Dendritic cell treated with granulocyte-macrophage colony-stimulating factor and Interleukin-4, amounts not matched to agents 40 ng/mL and 50 ng/mL, for 4 days (primary cell): Measurements from ENCODE around the gene ZNF554.

ENCODE experiments used
- H3K27ac Mint-ChIP-seq: one replicate; pipeline ENCODE4 v1.8.0; 2022; ENCODE audit warnings: mild to moderate bottlenecking, mixed read lengths
- H3K27me3 Mint-ChIP-seq: one replicate; pipeline ENCODE4 v1.8.0; 2022; ENCODE audit warnings: mild to moderate bottlenecking, mixed read lengths
- H3K36me3 Mint-ChIP-seq: one replicate; pipeline ENCODE4 v1.8.0; 2022; ENCODE audit warnings: low read depth, mixed read lengths
- H3K4me1 Mint-ChIP-seq: one replicate; pipeline ENCODE4 v1.8.0; 2022; ENCODE audit warnings: low read depth, mixed read lengths
- H3K4me3 Mint-ChIP-seq: one replicate; pipeline ENCODE4 v1.8.0; 2022; ENCODE audit warnings: mild to moderate bottlenecking, moderate library complexity, mixed read lengths
- H3K9me3 Mint-ChIP-seq: one replicate; pipeline ENCODE4 v1.8.0; 2022; ENCODE audit warnings: mixed read lengths
- intact Hi-C: fragments of 100-400 bp; cut with micrococcal nuclease; formaldehyde crosslinking; loops from one replicate; pipeline ENCODE4 v1.15.0; 2022

Gene ZNF554

GRCh38 chr19:2807379-2808128 is 12.1 kb upstream of the ZNF554 start:
- Mint-ChIP-seq H3K27ac (no peak overlapping the region), H3K4me1 (no peaks in the 10 kb centered on the region), H3K4me3 (no peak overlapping the region), H3K9me3 (no peaks in the 10 kb centered on the region), H3K36me3 (peaks cover 96% of the 10 kb centered on the region), H3K27me3 (no peaks in the 10 kb centered on the region)
- intact Hi-C loops = no loop called here

DNA sequence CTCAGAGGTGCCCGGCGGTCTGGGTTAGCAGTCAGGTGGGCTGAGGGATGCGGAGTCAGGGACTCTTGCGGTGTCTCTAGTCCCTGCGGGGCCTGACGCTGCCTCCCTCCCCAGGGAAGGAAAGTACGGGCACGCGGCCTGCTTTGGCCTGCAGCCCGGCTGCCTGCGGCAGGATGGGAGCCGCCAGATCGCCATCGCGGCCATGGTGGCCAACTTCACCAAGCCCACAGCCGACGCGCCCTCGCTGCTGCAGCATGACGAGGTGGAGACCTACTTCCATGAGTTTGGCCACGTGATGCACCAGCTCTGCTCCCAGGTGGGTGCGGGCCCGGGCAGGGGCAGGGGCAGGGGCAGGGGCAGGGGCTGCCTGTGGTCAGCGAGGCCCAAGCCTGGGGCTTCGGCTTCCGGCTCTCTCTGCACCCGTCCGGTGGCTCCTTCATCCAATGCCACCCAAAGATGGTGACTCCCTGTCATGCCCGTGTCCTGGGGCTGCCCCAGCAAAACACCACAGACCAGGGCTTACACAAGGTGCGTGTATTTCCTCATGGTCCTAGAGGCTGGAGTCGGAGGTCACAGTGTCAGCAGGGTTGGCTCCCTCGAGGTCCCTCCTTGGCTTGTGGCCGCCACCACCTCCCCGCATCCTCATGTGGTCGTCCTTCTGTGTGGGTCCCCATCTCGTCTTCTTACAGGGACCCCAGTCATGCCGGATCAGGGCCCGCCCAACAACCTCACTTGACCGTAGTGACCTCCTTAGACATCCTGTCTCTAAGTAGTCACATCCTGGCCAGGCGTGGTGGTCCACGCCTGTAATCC is 11.3 kb upstream of the ZNF554 start:
- H3K4me3 Mint-ChIP-seq = no peak overlapping the region
- peaks cover 96% of the 10 kb centered on the region for H3K36me3 Mint-ChIP-seq
- intact Hi-C loops = no loop called here
- H3K4me1 Mint-ChIP-seq = no peaks in the 10 kb centered on the region
- H3K9me3 Mint-ChIP-seq = no peaks in the 10 kb centered on the region
- H3K27me3 Mint-ChIP-seq = no peaks in the 10 kb centered on the region
- H3K27ac Mint-ChIP-seq = no peak overlapping the region

DNA sequence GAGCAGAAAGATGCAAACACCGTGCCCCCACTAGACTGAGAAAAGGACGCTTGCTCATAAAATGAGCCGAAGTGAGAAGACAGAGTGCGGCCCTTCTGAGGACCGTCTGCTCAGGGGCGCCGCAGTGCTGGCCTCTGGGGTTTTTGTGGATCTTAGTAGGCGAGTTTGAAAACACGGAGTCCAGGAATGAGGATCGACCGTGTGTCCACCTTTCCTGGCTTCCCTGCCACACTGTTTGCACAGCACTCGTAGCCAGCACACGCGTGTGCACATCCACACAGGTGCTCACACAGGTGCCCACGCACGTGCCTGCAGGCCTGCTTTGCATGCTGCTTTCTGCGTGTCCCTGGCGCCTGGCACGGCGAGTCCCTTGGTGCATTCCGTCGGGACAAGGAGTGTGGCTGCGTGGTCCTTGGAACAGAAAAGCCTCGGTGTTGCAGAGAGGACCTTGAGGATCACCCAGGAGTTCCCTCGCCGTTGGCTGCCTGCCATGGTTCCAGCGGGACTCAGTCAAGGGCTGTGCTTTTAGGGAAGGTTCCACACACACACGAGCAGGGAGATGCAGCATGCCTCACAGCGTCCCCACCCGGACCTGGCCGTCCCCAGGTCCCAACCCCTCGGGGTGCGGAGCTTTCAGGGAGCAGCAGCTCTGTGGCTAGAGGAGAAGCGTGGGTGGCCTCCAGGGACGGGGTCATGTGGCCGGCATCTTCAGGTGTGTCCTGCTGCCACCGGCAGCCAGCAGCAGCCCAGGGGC is 10.1 kb upstream of the ZNF554 start:
- intact Hi-C loops = no loop called here
- H3K4me3 Mint-ChIP-seq = no peak overlapping the region
- no peaks in the 10 kb centered on the region for H3K27me3 Mint-ChIP-seq
- H3K36me3 Mint-ChIP-seq = peaks cover 96% of the 10 kb centered on the region
- no peak overlapping the region for H3K27ac Mint-ChIP-seq
- H3K9me3 Mint-ChIP-seq = no peaks in the 10 kb centered on the region
- no peaks in the 10 kb centered on the region for H3K4me1 Mint-ChIP-seq

DNA sequence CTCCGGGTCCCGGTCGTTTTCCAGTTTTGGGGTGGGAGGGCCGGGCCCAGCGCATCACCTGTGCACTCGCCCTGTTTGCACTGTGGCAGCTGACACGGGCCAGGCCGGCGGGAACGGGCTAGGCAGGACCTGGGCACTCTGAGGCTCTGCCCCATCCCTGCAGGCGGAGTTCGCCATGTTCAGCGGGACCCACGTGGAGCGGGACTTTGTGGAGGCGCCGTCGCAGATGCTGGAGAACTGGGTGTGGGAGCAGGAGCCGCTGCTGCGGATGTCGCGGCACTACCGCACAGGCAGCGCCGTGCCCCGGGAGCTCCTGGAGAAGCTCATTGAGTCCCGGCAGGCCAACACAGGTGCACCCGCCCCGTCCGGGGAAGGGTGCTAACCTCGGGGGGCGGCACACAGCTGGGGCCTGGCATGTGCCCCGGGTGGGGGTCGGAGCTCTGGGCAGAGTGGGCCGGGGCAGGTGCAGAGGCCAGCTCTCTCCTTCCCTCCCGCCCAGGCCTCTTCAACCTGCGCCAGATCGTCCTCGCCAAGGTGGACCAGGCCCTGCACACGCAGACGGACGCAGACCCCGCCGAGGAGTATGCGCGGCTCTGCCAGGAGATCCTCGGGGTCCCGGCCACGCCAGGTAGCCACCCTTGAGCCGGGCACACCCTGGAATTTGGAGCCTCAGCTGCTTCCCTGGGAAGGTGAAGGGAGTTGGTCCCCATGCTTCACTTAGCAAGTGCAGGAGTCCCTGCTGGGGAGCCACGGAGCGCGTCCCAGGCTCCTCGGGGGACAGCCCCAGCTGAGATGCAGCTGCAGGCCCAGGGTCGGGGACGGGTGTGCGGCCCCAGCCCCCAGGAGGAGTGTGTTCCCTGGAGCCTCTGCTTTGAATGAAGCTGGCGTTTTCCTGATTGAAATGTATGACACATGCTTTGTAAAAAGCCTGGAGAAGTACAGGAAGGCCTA is 9.3 kb upstream of the ZNF554 start:
- H3K9me3 Mint-ChIP-seq = no peaks in the 10 kb centered on the region
- H3K4me3 Mint-ChIP-seq = no peak overlapping the region
- H3K4me1 Mint-ChIP-seq = no peaks in the 10 kb centered on the region
- no peak overlapping the region for H3K27ac Mint-ChIP-seq
- intact Hi-C loops = no loop called here
- H3K27me3 Mint-ChIP-seq = no peaks in the 10 kb centered on the region
- peaks cover 89% of the 10 kb centered on the region for H3K36me3 Mint-ChIP-seq

GRCh38 chr19:2811221-2811722 is 8.4 kb upstream of the ZNF554 start:
- H3K9me3 Mint-ChIP-seq = no peaks in the 10 kb centered on the region
- H3K27me3 Mint-ChIP-seq = no peaks in the 10 kb centered on the region
- peaks cover 84% of the 10 kb centered on the region for H3K36me3 Mint-ChIP-seq
- H3K27ac Mint-ChIP-seq = no peak overlapping the region
- H3K4me3 Mint-ChIP-seq = no peak overlapping the region
- no peaks in the 10 kb centered on the region for H3K4me1 Mint-ChIP-seq
- intact Hi-C loops = no loop called here

DNA sequence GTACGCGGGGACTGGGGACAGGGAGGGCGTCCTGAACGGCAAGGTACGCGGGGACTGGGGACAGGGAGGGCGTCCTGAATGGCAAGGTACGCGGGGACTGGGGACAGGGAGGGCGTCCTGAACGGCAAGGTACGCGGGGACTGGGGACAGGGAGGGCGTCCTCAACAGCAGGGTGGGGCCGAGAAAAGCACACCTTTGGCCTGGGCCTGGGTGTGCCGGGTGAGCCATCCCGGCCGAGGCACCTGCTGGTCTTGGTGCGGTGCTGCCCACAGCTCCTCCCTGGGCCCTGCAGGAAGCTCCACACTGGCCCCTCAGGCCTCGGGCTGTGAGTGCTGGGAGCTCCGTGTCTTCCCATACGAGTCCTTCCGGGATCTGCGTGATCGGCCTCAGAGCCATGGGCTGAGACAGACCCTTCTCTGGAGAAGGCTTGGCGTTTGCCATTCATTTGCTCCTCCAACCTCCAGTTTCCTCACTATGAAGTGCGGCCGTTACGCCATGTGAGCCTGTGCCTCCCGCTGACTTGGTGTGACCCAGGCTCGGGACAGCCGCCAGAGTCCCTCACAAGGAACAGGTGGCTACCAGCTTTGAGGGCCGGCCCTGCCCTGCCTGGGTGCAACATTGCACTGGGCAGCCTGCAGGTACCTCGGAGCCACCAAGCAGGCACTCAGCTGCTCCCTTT is 7.8 kb upstream of the ZNF554 start:
- no peak overlapping the region for H3K4me3 Mint-ChIP-seq
- intact Hi-C loops = no loop called here
- peaks cover 78% of the 10 kb centered on the region for H3K36me3 Mint-ChIP-seq
- H3K4me1 Mint-ChIP-seq = no peaks in the 10 kb centered on the region
- H3K9me3 Mint-ChIP-seq = no peaks in the 10 kb centered on the region
- no peaks in the 10 kb centered on the region for H3K27me3 Mint-ChIP-seq
- no peak overlapping the region for H3K27ac Mint-ChIP-seq

- Mint-ChIP-seq H3K9me3 (no peaks in the 10 kb centered on the region), H3K4me3 (no peak overlapping the region), H3K27ac (no peak overlapping the region), H3K4me1 (no peaks in the 10 kb centered on the region), H3K36me3 (peaks cover 70% of the 10 kb centered on the region), H3K27me3 (no peaks in the 10 kb centered on the region)
- intact Hi-C loops = no loop called here
Observed at GRCh38 chr19:2812414-2813234, 7.0 kb upstream of the ZNF554 start.

DNA sequence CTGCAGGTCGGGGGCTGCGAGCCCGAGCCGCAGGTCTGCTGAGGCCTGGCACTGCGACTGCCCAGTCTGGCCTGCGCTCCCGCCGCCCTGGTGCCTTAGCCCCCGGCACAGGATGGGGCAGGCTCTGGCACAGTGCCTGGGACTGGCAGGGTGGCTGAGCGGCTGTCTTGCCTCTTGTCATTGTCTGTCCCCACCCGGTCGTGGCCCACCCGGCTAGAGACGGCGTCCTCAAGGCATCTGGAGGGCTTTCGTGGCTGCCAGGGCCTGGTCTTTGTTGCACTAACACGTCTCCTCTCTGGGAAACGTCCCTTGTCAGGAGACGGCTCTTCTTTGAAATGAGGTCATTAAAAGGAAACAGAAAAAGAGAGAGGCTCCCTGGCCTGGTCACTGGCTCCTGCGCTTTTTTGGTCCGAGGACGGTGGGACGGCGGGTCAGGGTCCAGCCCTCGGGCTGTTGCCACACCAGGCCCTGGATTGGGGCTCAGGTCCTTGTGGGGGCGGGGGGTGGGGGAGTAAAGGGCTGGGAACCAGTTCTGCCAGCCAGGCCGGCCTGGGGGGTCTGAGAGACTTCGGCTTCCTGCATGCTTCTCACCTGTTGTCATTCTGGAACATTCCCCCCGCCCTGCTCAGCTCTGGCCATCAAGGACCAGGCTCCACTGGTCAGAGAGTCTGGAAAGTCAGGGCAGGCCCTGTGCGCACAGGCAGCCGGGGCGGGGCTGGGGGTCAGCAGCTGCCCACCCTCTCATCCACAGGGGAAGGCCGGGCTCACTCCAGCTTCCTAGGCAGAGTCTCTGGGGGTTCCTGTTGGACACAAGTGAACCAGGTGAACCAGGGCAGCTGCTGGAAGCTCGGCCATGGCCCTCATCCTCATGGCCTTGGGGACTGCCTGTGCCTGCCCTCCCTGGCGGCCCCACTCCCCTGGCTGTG is 6.2 kb upstream of the ZNF554 start:
- H3K36me3 Mint-ChIP-seq = peaks cover 62% of the 10 kb centered on the region
- intact Hi-C loops = no loop called here
- no peaks in the 10 kb centered on the region for H3K9me3 Mint-ChIP-seq
- no peak overlapping the region for H3K4me3 Mint-ChIP-seq
- no peak overlapping the region for H3K27ac Mint-ChIP-seq
- no peaks in the 10 kb centered on the region for H3K27me3 Mint-ChIP-seq
- H3K4me1 Mint-ChIP-seq = peaks cover 3% of the 10 kb centered on the region

- intact Hi-C loops = no loop called here
- no peaks in the 10 kb centered on the region for H3K9me3 Mint-ChIP-seq
- no peaks in the 10 kb centered on the region for H3K27me3 Mint-ChIP-seq
- peaks cover 5% of the 10 kb centered on the region for H3K4me1 Mint-ChIP-seq
- H3K27ac Mint-ChIP-seq = no peak overlapping the region
- peaks cover 52% of the 10 kb centered on the region for H3K36me3 Mint-ChIP-seq
- no peak overlapping the region for H3K4me3 Mint-ChIP-seq
Observed at GRCh38 chr19:2814426-2814825, 5.2 kb upstream of the ZNF554 start.

DNA sequence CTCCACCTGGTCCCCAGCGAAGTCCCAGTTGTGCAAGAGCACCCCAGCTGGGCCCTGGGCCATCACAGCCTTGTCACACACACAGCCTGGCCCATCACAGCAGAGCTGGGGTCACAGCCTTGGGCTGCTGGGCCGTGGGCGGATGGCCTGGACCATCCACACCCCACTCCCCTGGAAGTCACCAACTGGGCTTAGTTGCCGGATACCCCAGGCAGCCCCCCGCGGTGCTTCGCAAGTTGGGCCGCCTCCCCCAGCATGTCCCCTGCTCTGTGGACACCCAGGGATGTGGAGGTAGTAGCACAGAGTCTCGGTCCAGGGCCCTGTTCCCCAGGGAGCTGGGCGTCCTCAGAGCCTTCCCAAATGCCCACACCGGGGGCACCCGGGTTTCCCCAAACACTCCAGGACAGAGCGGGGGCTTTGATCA is 4.5 kb upstream of the ZNF554 start:
- no peaks in the 10 kb centered on the region for H3K27me3 Mint-ChIP-seq
- peaks cover 44% of the 10 kb centered on the region for H3K36me3 Mint-ChIP-seq
- peaks cover 7% of the 10 kb centered on the region for H3K4me1 Mint-ChIP-seq
- no peaks in the 10 kb centered on the region for H3K9me3 Mint-ChIP-seq
- H3K27ac Mint-ChIP-seq = no peak overlapping the region
- H3K4me3 Mint-ChIP-seq = no peak overlapping the region
- intact Hi-C loops = no loop called here

GRCh38 chr19:2815923-2816322 is 3.7 kb upstream of the ZNF554 start:
- Mint-ChIP-seq H3K4me3 (no peak overlapping the region), H3K4me1 (peaks cover 14% of the 10 kb centered on the region), H3K27ac (no peak overlapping the region), H3K9me3 (no peaks in the 10 kb centered on the region), H3K27me3 (peaks cover 2% of the 10 kb centered on the region), H3K36me3 (peaks cover 37% of the 10 kb centered on the region)
- intact Hi-C loops = no loop called here
